Measurements from ENCODE around the gene ZNF526.

GRCh38 chr19:42224940-42225717 lies 5.0 kb downstream of the ZNF526 start:
- TF ChIP-seq FOS (IDR thresholded peaks at IDR 0.05; ENCODE audit: extremely low read depth, insufficient read length) (no peak), PCBP2 (IDR thresholded peaks at IDR 0.05; ENCODE audit: low read depth, low read length, poor library complexity, severe bottlenecking) (no peak), CEBPZ (IDR thresholded peaks at IDR 0.05; ENCODE audit: borderline replicate concordance, low read depth, low read length) (no peak), FOXM1 (IDR thresholded peaks at IDR 0.05; ENCODE audit: low read depth) (no peak), FOXM1 (CRISPR knock-in tag; IDR thresholded peaks at IDR 0.05; ENCODE audit: low read depth) (no peak), TFAM (CRISPR knock-in tag; conservative IDR thresholded peaks at IDR 0.05) (no peak), BCL6 (CRISPR knock-in tag; IDR thresholded peaks at IDR 0.05) (no peak)

Measured in K562 (cell line).